GM12873 (cell line): ENCODE data around the gene CHST8.
A peak's percentile ranks its signal among the peaks of the same experiment; 100 is the strongest.

ENCODE experiments used
- TF ChIP-seq, protein P1 (sequence below): IDR thresholded peaks from 2 replicates; pipeline ENCODE4 v1.5.1; 2012; ENCODE audit warnings: low read depth, mild to moderate bottlenecking, moderate library complexity, low read length, control low read depth; ENCODE audit not compliant: insufficient read depth; ENCODE audit errors: missing control alignments

The CHST8 gene

DNA sequence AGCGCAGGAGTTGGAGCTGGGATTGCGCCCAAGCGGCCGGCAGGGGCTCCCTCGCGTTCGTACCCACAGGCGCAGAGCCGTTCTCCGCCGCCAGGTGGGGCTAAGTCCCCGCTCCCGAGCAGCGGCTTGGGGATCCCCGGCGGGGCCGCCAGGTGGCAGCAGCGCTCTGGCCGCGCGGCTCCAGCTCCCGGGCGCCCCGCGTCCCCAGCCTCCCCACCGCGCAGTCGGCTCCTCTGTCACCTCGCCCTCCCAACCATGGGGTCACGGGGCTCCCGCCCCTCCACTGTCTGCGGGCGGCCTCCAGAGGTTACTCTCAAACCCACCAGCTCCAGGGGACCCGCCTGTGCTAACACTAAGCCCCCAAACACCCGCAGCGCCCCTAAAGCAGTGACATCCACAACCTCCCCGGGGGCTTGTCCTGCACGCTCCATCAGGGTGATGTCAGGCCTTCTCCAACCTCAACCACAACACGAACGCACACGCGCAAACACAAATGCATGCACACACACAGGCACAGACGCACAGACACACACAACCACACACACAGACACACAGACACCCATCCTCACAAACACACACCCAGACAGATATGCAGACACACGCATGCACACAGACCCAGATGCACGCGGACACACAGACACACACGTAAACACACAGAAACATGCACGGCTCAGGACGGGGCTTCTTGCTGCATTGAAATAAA, 156.5 kb downstream of the CHST8 start:
- TF ChIP-seq, protein P1, sequence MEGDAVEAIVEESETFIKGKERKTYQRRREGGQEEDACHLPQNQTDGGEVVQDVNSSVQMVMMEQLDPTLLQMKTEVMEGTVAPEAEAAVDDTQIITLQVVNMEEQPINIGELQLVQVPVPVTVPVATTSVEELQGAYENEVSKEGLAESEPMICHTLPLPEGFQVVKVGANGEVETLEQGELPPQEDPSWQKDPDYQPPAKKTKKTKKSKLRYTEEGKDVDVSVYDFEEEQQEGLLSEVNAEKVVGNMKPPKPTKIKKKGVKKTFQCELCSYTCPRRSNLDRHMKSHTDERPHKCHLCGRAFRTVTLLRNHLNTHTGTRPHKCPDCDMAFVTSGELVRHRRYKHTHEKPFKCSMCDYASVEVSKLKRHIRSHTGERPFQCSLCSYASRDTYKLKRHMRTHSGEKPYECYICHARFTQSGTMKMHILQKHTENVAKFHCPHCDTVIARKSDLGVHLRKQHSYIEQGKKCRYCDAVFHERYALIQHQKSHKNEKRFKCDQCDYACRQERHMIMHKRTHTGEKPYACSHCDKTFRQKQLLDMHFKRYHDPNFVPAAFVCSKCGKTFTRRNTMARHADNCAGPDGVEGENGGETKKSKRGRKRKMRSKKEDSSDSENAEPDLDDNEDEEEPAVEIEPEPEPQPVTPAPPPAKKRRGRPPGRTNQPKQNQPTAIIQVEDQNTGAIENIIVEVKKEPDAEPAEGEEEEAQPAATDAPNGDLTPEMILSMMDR: peak; percentile 100

GRCh38 chr19:33779849-33780248, 158.1 kb downstream of the CHST8 start:
- TF ChIP-seq, protein P1: no peak

DNA sequence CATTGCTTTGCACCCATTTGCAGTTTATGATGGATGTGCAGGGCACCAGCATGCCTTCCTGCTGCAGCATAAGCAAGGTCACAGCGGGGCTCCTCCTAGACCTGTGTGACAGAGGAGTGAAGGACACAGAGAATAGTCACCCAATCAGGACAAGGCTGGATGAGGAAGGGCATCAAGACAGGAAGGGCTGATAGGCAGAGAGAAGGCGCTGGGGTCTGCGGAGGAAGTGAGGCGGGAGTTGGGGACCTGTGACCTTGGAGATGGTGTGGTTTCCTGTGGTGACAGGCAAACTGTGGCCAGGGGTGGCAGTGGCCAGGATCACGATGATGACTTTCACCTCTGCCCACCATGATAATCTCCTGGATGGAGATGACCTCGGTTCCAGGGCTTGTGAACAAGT, 158.5 kb downstream of the CHST8 start:
- TF ChIP-seq, protein P1: no peak

- TF ChIP-seq, protein P1: no peak
Observed at GRCh38 chr19:33780746-33781145, 159.0 kb downstream of the CHST8 start.

GRCh38 chr19:33781415-33781935, 159.7 kb downstream of the CHST8 start:
- TF ChIP-seq, protein P1: no peak

DNA sequence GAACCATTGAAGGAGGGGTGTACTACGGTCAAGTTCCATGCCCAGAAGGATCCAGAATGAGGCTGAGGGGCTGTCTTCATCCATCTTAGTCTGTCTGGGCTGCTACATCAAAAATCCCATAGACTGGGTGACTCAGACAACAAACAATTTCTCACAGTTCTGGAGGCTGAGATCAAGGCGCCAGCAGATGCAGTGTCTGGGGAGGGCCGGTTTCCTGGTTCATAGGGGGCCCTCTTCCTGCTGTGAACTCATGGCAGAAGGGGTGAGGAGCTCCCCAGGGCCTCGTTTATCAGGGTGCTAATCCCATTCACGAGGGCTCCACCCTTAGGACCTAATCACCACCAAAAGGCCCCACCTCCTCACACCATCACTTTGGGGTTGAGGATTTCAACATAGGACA, 160.2 kb downstream of the CHST8 start:
- TF ChIP-seq, protein P1: no peak

GRCh38 chr19:33784432-33784831, 162.7 kb downstream of the CHST8 start:
- TF ChIP-seq, protein P1: no peak
